GM21381 (cell line): ENCODE results near the gene RGS6.

Experiments
- ATAC-seq: cut with Tn5 transposase; IDR thresholded peaks from one replicate; pipeline ENCODE4 v1.9.1; 2021; ENCODE audit warnings: mild to moderate bottlenecking, moderate library complexity; ENCODE audit not compliant: unreplicated experiment

RGS6 gene

GRCh38 chr14:72305561-72305960 lies 373.3 kb downstream of the RGS6 start:
- no peak for ATAC-seq

- no peak for ATAC-seq
Observed at GRCh38 chr14:72308967-72309485, 376.8 kb downstream of the RGS6 start.

DNA sequence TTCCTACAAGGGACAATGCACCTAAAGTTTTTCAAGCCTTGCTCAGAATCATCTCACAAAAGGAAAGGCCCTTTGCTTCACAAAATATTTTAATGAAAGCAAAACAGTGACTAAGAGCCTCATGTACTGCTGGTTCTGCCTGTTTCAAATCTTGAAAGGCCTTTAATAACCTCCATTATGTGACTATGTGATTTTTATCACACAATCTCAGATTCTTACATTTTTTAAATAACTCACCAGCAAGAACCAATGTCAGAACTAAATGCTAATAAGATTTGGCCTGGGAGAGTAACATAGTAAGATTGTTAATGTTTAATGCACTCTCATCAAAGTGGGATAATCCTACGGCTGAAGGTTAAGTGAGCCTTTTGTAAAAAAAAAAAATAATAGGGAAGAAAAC lies 378.9 kb downstream of the RGS6 start:
- ATAC-seq: no peak

- ATAC-seq: no peak
Observed at GRCh38 chr14:72311516-72311915, 379.3 kb downstream of the RGS6 start.

- ATAC-seq: no peak
Observed at GRCh38 chr14:72314808-72315435, 382.7 kb downstream of the RGS6 start.

DNA sequence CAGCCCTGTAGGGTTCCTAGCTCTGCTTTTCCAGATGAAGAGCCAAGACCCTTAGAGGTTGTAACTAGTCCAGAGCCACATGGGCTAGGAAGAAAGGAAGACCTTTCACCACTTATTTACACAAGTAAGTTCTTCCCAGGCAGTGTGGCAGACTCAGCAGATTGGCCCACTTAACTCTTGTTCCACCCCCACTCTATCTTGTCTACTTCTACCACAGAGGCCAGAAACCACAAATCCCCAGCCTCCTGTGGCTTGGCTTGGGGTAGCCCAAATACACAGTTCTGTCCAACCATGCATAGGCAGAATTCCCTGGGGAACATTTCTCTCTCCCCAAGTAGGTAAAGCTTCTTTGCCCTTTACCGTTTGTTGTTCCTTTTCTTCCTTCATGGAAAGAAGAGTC lies 383.5 kb downstream of the RGS6 start:
- ATAC-seq: no peak

DNA sequence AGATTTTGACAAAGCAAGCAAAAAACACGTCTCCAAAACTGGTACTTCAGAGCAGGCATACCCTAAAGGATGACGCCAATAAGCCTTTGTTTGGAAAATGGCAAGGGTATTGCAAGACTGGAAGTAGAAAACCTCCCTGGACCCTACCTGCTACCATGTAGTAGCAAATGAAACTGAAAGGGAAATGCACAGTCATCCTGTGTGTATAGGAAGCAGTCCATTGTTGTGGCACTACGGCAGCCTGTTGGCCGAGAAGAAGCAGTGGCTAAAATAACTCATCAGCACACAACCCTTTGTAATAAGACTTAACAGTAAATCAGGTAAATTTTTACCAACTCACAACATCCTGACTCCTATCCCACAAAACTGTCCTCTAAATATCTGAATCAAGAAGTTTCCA lies 386.4 kb downstream of the RGS6 start:
- no peak for ATAC-seq

- ATAC-seq: no peak
Observed at GRCh38 chr14:72332046-72332445, 399.8 kb downstream of the RGS6 start.

GRCh38 chr14:72332871-72333270 lies 400.6 kb downstream of the RGS6 start:
- no peak for ATAC-seq

- ATAC-seq: no peak
Observed at GRCh38 chr14:72333357-72333756, 401.1 kb downstream of the RGS6 start.

DNA sequence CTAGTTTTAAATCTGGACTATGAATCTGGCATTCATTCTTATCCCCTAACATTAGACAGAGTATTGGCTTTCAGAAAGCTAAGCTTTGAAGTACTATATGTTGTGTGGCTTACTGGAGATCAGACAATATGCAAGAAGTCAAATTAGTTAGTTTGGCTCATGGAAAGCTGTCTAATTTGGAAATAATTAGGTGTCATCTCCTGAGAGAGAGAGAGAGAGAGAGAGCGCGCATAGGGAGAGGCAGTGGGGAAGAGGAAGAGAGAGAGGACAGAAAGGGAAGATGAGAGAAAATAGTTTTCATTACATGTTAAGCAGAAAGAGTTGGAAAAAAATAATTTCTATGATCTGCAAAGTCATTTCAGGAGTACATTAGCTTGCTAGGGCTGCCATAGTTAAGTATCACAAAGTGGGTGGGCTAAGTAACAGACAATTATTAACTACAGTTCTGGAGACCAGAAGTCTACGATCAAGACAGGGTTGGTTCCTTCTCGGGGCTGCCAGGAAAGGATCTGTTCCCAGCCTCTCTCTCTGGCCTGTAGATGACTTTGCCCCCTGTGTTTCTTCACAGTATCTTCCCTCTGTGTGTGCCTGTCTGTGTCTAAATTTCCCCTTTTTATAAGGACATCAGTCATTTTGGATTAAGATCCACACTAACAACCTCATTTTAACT lies 404.2 kb downstream of the RGS6 start:
- ATAC-seq: no peak

GRCh38 chr14:72341237-72341636 lies 409.0 kb downstream of the RGS6 start:
- ATAC-seq: no peak

GRCh38 chr14:72341686-72342085 lies 409.5 kb downstream of the RGS6 start:
- no peak for ATAC-seq

DNA sequence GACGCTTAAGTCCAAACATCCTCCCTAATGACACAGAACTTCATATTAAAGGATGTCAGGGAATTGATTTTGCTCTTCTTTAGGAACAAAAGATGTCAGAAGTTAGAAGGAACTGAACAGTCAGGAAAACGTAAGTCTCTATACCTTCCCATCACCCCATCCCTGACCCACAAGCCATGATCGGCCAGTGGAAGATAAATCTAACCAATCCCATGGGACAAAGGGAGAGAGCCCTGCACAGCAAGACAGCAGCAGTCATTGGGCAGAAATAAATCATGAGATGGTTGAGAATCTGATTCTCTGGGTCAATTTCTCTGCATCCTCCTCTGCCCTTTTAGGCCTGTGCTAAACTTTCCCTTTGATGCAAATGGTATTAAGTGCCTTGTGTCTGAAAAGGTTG lies 414.9 kb downstream of the RGS6 start:
- no peak for ATAC-seq

DNA sequence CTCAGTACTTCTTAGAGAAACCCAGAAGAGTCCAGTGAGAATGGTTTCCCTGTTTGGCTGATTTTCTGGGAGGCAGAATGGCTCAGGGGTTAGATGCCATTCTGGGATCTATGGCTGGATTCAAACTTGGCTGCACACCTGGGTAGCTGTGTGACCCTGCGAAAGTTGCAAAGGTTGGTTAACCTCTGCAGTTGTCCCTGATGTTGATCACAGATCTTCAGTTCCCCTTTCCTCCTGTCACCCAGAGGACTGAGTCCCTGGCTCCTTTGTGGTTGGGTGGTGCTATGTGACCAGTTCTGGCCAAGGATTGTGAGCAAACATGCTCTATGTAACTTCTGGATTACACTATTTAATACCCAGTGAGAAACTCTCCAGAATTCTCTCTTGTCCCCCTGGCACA lies 418.0 kb downstream of the RGS6 start:
- ATAC-seq: no peak

GRCh38 chr14:72352012-72352411 lies 419.8 kb downstream of the RGS6 start:
- no peak for ATAC-seq

- ATAC-seq: no peak
Observed at GRCh38 chr14:72366619-72367018, 434.4 kb downstream of the RGS6 start.

DNA sequence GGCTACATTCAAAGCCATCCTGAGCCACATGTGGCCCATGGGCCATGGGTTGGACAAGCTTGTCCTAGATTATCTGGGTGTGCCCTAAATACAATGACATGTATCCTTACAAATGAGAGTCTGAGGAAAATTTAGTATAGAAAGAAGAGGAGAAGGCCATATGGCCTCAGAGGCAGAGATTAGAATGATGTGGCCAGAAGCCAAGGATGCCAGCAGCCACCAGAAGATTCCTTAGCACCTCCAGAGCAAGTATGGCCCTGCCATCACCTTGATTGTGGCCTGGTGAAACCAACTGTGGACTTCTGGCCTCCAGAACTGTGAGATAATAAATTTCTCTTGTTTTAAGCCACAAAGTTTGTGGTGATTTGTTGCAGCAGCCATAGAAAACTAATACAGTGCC lies 436.9 kb downstream of the RGS6 start:
- no peak for ATAC-seq

- ATAC-seq: no peak
Observed at GRCh38 chr14:72377016-72377415, 444.8 kb downstream of the RGS6 start.

DNA sequence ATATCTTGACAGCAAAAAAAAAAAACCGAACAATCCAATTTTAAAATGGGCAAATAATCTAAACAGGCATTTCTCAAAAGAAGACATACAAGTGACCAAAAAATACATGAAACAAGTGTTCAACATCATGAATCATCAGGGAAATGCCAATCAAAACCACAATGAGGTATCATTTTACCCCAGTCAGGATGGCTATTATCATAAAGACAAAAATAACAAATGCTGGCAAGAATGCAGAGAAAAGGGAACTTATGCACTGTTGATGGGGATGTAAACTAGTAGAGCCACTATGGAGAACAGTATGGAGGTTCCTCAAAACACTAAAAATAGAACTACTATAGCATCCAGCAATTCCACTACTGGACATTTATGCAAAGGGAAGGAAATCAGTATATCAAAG lies 448.2 kb downstream of the RGS6 start:
- ATAC-seq: no peak

DNA sequence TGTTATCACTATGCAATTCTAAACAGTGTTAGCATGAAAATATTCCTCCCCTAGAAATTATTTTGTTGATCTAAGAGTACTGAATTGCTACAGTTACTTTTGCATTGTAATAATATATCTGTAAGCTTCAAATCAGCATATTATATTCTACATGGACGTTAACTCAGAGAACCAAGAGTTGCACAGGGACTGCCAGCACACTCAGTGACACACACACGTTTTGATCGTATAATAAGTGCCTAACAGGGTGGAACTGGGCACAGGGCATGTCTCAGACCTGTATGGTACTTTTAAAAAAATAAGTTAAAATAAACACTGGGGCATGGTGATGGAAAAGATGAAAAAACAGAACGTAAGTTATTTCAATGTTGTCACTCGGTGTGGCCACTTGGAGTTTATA lies 451.6 kb downstream of the RGS6 start:
- ATAC-seq: no peak

DNA sequence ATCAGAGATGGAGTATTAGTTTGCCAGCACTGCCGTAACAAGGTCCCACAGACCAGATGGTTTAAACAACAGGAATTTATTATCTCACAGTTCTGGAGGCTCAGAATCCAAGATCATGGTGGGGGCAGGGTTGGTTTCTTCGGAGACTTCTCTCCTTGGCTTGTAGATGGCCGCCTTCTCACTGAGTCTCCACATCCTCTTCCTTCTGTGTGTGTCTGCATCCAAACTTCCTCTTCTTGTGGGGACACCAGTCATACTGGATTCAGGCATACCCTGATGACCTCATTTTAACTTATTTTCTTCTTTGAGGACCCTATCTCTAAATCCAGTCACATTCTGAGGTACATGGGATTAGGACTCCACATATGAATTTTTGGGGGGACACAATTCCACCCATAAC lies 455.5 kb downstream of the RGS6 start:
- ATAC-seq: no peak

GRCh38 chr14:72389200-72389599 lies 457.0 kb downstream of the RGS6 start:
- no peak for ATAC-seq
